SK-N-SH (cell line): ENCODE data around the gene PKN1. TPM values are rescaled to one million over a fixed set of nuclear protein-coding genes. Genes with fewer than 3 reads are reported as not detected.

Experiments
- CTCF ChIA-PET: fragments of 300-600, 350-600 bp; formaldehyde crosslinking; extraction: SDS; loops from one replicate; lab custom pipeline; 2021; lab: Yijun Ruan, JAX
- POLR2A ChIA-PET: fragments of 350-600 bp; sonication (Branson Sonifier 250); formaldehyde crosslinking; extraction: SDS; loops from one replicate; lab custom pipeline; 2020; ENCODE audit warnings: antibody characterized with exemption, inconsistent platforms; lab: Yijun Ruan, JAX
- DNase-seq: peaks from one replicate; pipeline ENCODE4 v3.0.0; 2012
- H2AFZ ChIP-seq: fragments of 200-600 bp; sonication (generic); 2 replicates; pipeline ENCODE4 v1.8.1; 2016; ENCODE audit warnings: antibody characterized with exemption, mild to moderate bottlenecking, low read depth
- H3F3A ChIP-seq: fragments of 200-600 bp; sonication (generic); replicated peaks from 2 replicates; pipeline ENCODE3; 2016; ENCODE audit warnings: antibody characterized with exemption, mild to moderate bottlenecking; ENCODE audit not compliant: insufficient read depth
- H3K27ac ChIP-seq, 2 experiments: fragments of 200-500 bp in 1 of 2; fragments of 200-600 bp in 1 of 2; sonication (Bioruptor generic) in 1 of 2; sonication (generic), shearing (Covaris generic) in 1 of 2; 2 replicates each; pipeline versions ENCODE4 v1.5.1 to v1.6.1; 2014 to 2016; ENCODE audit warnings: low read depth in 2 of 2, inconsistent platforms in 1 of 2, low read length in 1 of 2, mild to moderate bottlenecking in 1 of 2, mixed read lengths in 1 of 2
- H3K27me3 ChIP-seq: fragments of 200-600 bp; sonication (generic), shearing (Covaris generic); 2 replicates; pipeline ENCODE4 v1.6.1; 2016; ENCODE audit warnings: mixed run types; ENCODE audit not compliant: insufficient read depth
- H3K36me3 ChIP-seq, 2 experiments: fragments of 200-500 bp in 1 of 2; fragments of 200-600 bp in 1 of 2; sonication (Bioruptor generic) in 1 of 2; sonication (generic) in 1 of 2; replicated peaks in 1 of 2; 2 replicates each; pipeline versions ENCODE3 to v1.5.1; 2014 to 2016; ENCODE audit warnings: low read length in 1 of 2, mild to moderate bottlenecking in 1 of 2; ENCODE audit not compliant: insufficient read depth in 2 of 2, control insufficient read depth in 1 of 2
- H3K4me1 ChIP-seq, 2 experiments: fragments of 200-500 bp in 1 of 2; fragments of 200-600 bp in 1 of 2; sonication (Bioruptor generic) in 1 of 2; sonication (generic), shearing (Covaris generic) in 1 of 2; 2 replicates each; pipeline versions ENCODE4 v1.5.1 to v1.6.1; 2014 to 2016; ENCODE audit warnings: low read depth in 1 of 2, low read length in 1 of 2, mixed run types in 1 of 2; ENCODE audit not compliant: insufficient read depth in 2 of 2, control insufficient read depth in 1 of 2
- H3K4me2 ChIP-seq: fragments of 200-600 bp; sonication (generic), shearing (Covaris generic); 2 replicates; pipeline ENCODE4 v1.6.1; 2017; ENCODE audit warnings: mixed run types
- H3K4me3 ChIP-seq, 2 experiments: fragments of 200-500 bp in 1 of 2; fragments of 200-600 bp in 1 of 2; sonication (Bioruptor generic) in 1 of 2; sonication (generic), shearing (Covaris generic) in 1 of 2; 2 replicates each; pipeline versions ENCODE4 v1.5.1 to v1.8.1; 2014 to 2016; ENCODE audit warnings: low read depth in 2 of 2, inconsistent platforms in 1 of 2, low read length in 1 of 2, mild to moderate bottlenecking in 1 of 2, mixed read lengths in 1 of 2, moderate library complexity in 1 of 2
- H3K79me2 ChIP-seq: fragments of 200-600 bp; sonication (generic); 2 replicates; pipeline ENCODE4 v1.8.1; 2017; ENCODE audit warnings: mild to moderate bottlenecking; ENCODE audit not compliant: insufficient read depth
- H3K9ac ChIP-seq: fragments of 200-600 bp; sonication (generic); 2 replicates; pipeline ENCODE4 v1.6.1; 2017; ENCODE audit warnings: mixed run types
- H3K9me2 ChIP-seq: fragments of 200-600 bp; sonication (generic); 2 replicates; pipeline ENCODE4 v1.6.1; 2017; ENCODE audit warnings: mixed run types
- H3K9me3 ChIP-seq: fragments of 200-600 bp; sonication (generic); 2 replicates; pipeline ENCODE4 v1.6.1; 2017; ENCODE audit warnings: mixed run types, mild to moderate bottlenecking, moderate library complexity
- H4K20me1 ChIP-seq: fragments of 200-600 bp; sonication (generic); 2 replicates; pipeline ENCODE4 v1.6.1; 2017; ENCODE audit warnings: mild to moderate bottlenecking, mixed run types; ENCODE audit not compliant: insufficient read depth
- EP300 ChIP-seq, 2 experiments: IDR thresholded peaks; 2 replicates each; pipeline versions ENCODE4 v1.4.0 to v1.6.1; 2012; ENCODE audit warnings: borderline replicate concordance in 1 of 2, low read depth in 1 of 2, low read length in 1 of 2
- FOSL2 ChIP-seq: IDR thresholded peaks from 2 replicates; pipeline ENCODE4 v1.4.0; 2012; ENCODE audit warnings: low read depth, mild to moderate bottlenecking, moderate library complexity, borderline replicate concordance
- RCOR1 ChIP-seq: fragments of 150-350 bp; IDR thresholded peaks from 2 replicates; pipeline ENCODE4 v1.6.1; 2017; ENCODE audit warnings: antibody characterized with exemption, low read length
- TAF1 ChIP-seq: IDR thresholded peaks from 2 replicates; pipeline ENCODE4 v1.6.1; 2012; ENCODE audit warnings: low read depth, mild to moderate bottlenecking, low read length, moderate library complexity, borderline replicate concordance
- USF1 ChIP-seq: IDR thresholded peaks from 2 replicates; pipeline ENCODE4 v1.4.0; 2012; ENCODE audit warnings: low read depth, borderline replicate concordance
- WGBS: methylation state at CpG from one replicate; pipeline ENCODE4 v1.1.6; 2017; ENCODE audit warnings: low lambda C conversion rate; 5-methylcytosine and 5-hydroxymethylcytosine counted together
- polyA plus RNA-seq, 3 experiments: library from polyadenylated mRNA; depleted of rRNA; stranded (reverse); fragments of >200 nt; gene quantifications; 2 replicates each; pipeline ENCODE4 v1.2.3, GENCODE V29; 2012
- TF ChIP-seq, protein P1 (sequence below): IDR thresholded peaks from 2 replicates; pipeline ENCODE4; 2012
- TF ChIP-seq, protein P2 (sequence below): fragments of 200-600 bp; sonication (generic); IDR thresholded peaks from 2 replicates; pipeline ENCODE4 v1.6.1; 2017; ENCODE audit warnings: antibody characterized with exemption, mild to moderate bottlenecking, moderate library complexity

PKN1 gene
- polyA plus RNA-seq, 1 of the 3 experiments (the other 2 are of a cell fraction), result 99.6 TPM

DNA sequence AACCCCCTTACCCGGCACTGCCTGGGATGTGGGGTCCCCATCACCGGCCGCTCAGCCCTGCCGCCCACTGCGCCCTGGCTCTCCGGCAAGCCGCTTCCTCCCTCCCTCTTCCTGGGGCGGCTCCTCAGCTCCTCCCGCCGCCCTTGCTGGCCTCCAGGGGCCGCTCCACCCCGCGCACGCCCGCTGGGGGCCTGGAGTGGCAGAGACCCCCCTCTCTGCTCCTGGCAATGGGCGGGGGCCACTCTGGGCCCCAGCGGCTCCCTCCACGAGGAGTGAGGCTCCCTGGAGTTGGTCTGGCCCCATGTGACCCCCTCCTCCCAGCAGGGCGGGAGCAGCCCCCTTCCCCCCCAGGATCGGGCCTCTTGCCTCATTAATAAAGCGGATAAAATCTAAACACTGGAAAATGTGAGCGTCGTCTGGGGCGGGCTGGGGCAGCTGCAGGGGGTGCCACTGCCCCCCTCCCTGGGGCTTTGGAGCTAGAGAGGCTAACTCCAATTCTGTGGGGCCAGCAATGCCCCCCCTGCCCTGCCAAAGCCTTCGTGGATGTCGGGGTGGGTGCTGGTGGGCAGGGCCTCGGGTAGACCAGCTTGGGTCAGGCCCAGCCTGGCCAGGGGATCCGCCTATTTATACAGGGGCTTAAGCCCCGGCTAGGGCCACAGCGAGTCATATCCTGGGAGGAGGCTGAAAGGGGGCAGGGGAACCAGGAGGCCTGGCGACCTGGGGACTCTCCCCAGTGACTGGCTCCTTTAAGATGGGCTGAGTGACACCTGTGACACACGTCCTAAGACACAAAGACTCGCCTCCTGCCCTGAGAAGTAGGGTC, 42.4 kb downstream of the PKN1 start, which contains the start of gene PTGER1:
Gene PTGER1, minus strand, starts transcription at position 104 of the 823 bp plus-strand sequence. CDS start 1,034 bp downstream, outside the sequence.
- Histone ChIP-seq H3K4me1 (peaks cover 24 to 39% of the 10 kb centered on the region in 2 experiments; a peak in 3 of 4 replicates), H3K9me2 (no peaks in the 10 kb centered on the region), H3K4me2 (peak within 1 kb of the TSS; percentile 81), H3F3A (peaks cover 13% of the 10 kb centered on the region), H3K9me3 (no peaks in the 10 kb centered on the region), H3K27me3 (no peaks in the 10 kb centered on the region), H2AFZ (no peak within 1 kb of the TSS; the same call in 1 of the 2 replicates), H4K20me1 (no peaks in the 10 kb centered on the region), H3K36me3 (peaks cover 0 to 12% of the 10 kb centered on the region in 2 experiments), H3K27ac (peak within 1 kb of the TSS; percentile 39 to 66; a peak in 3 of 4 replicates), H3K4me3 (peak within 1 kb of the TSS; percentile 33 to 37), H3K79me2 (no peaks in the 10 kb centered on the region; the same call in 1 of the 2 replicates), H3K9ac (peak within 1 kb of the TSS; percentile 66)
- WGBS, result 26% methylated on average over 8 of the region's 33 CpGs
- DNase-seq, result peak; percentile 89
- TF ChIP-seq FOSL2 (peak; percentile 25; the same call in 1 of the 2 replicates), USF1 (no peak), TAF1 (no peak), EP300 (IDR thresholded peaks at IDR 0.05; ENCODE audit: borderline replicate concordance in 1 of 2, low read depth in 1 of 2, low read length in 1 of 2) (no peak)
- TF ChIP-seq, protein P1, sequence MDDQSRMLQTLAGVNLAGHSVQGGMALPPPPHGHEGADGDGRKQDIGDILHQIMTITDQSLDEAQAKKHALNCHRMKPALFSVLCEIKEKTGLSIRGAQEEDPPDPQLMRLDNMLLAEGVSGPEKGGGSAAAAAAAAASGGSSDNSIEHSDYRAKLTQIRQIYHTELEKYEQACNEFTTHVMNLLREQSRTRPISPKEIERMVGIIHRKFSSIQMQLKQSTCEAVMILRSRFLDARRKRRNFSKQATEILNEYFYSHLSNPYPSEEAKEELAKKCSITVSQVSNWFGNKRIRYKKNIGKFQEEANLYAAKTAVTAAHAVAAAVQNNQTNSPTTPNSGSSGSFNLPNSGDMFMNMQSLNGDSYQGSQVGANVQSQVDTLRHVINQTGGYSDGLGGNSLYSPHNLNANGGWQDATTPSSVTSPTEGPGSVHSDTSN, result 0 out of 2 replicates have a peak, but pooled peaks have one; percentile 2
- TF ChIP-seq, protein P2, sequence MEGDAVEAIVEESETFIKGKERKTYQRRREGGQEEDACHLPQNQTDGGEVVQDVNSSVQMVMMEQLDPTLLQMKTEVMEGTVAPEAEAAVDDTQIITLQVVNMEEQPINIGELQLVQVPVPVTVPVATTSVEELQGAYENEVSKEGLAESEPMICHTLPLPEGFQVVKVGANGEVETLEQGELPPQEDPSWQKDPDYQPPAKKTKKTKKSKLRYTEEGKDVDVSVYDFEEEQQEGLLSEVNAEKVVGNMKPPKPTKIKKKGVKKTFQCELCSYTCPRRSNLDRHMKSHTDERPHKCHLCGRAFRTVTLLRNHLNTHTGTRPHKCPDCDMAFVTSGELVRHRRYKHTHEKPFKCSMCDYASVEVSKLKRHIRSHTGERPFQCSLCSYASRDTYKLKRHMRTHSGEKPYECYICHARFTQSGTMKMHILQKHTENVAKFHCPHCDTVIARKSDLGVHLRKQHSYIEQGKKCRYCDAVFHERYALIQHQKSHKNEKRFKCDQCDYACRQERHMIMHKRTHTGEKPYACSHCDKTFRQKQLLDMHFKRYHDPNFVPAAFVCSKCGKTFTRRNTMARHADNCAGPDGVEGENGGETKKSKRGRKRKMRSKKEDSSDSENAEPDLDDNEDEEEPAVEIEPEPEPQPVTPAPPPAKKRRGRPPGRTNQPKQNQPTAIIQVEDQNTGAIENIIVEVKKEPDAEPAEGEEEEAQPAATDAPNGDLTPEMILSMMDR, result peak; percentile 60
- POLR2A ChIA-PET, result interaction anchor here (0.6 kb wide), 1 partner anchor 20 kb away, joined by 3 read pairs; no protein-coding TSS in a partner anchor
- CTCF ChIA-PET, result interaction anchor here (0.7 to 1.6 kb wide), 5 partner anchors 9 to 339 kb away, joined by 3 to 8 read pairs (median 4); partner anchors contain the start of gene ASF1B

GRCh38 chr19:14476327-14476672, 43.2 kb downstream of the PKN1 start:
- Histone ChIP-seq H3K36me3 (peaks cover 0 to 10% of the 10 kb centered on the region in 2 experiments), H2AFZ (no peak overlapping the region), H3K4me3 (no peak overlapping the region), H3K79me2 (no peaks in the 10 kb centered on the region; the same call in 1 of the 2 replicates), H4K20me1 (no peaks in the 10 kb centered on the region), H3K27ac (peak overlapping the region in 1 of 2 experiments; percentile 66; a peak in 1 of 4 replicates), H3K9ac (no peak overlapping the region), H3F3A (peaks cover 15% of the 10 kb centered on the region), H3K9me3 (no peaks in the 10 kb centered on the region), H3K4me2 (no peak overlapping the region), H3K4me1 (peaks cover 24 to 39% of the 10 kb centered on the region in 2 experiments; a peak in 3 of 4 replicates), H3K27me3 (no peaks in the 10 kb centered on the region), H3K9me2 (no peaks in the 10 kb centered on the region)
- no peak for TF ChIP-seq RCOR1
- CTCF ChIA-PET, result no interaction called here
- DNase-seq, result no peak
- 89% methylated on average over 7 of the region's 7 CpGs for WGBS
- POLR2A ChIA-PET, result no interaction called here
